Transverse colon (tissue), 3 donors: ENCODE data around the gene MUC4.

Experiments used
- POLR2A ChIP-seq: fragments of 450-650 bp; IDR thresholded peaks from one replicate; pipeline ENCODE4 v1.6.1; 2016; ENCODE audit warnings: antibody characterized with exemption, mild to moderate bottlenecking, moderate library complexity
- TF ChIP-seq, protein P1 (sequence below), 5 experiments: fragments of 200-600 bp in 3 of 5; fragments of 450-650 bp in 2 of 5; sonication (generic) in 3 of 5; IDR thresholded peaks; 1 replicate in 2 of 5; 2 replicates in 3 of 5; pipeline ENCODE4 v1.5.1; 2016 to 2017; ENCODE audit warnings: antibody characterized with exemption in 5 of 5, inconsistent platforms in 3 of 5, mild to moderate bottlenecking in 2 of 5, moderate library complexity in 1 of 5

DNA sequence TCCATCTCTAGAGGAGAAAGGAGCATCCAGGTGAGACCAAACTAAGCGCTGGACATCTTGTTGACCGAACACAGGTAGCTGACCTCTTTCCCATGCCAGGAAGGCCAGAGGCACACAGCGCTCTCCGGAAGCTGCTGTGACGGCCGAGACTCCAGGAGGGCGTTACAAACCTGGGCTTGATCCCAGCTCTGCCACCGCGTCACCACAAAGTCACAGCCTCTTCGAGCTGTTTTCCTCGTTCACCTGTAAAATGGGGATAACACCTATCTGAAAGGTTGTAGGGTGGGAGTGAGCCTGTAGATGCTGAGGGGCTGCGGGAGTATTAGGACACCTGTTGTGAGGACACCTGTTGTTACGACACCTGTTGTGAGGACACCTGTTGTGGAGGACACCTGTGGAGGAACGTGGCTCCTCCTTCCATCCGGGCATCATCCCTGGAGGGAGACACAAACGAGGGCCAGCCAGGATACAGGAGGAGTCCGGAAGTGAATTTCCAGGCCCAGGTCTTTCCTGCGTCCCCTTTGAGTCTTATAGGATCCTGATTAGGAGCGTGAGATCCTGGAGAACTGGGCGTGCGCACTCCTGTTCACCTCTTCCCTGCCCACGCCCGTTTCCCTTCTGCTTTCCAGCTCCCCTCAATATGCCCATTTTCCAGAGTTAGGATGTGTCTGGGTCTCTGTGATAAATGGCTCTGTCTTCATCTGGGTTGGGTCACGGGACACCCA lies 2.3 kb upstream of the MUC4 start:
- TF ChIP-seq, protein P1, sequence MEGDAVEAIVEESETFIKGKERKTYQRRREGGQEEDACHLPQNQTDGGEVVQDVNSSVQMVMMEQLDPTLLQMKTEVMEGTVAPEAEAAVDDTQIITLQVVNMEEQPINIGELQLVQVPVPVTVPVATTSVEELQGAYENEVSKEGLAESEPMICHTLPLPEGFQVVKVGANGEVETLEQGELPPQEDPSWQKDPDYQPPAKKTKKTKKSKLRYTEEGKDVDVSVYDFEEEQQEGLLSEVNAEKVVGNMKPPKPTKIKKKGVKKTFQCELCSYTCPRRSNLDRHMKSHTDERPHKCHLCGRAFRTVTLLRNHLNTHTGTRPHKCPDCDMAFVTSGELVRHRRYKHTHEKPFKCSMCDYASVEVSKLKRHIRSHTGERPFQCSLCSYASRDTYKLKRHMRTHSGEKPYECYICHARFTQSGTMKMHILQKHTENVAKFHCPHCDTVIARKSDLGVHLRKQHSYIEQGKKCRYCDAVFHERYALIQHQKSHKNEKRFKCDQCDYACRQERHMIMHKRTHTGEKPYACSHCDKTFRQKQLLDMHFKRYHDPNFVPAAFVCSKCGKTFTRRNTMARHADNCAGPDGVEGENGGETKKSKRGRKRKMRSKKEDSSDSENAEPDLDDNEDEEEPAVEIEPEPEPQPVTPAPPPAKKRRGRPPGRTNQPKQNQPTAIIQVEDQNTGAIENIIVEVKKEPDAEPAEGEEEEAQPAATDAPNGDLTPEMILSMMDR (IDR thresholded peaks at IDR 0.05), result no peak
- TF ChIP-seq POLR2A, result no peak
